Measurements from ENCODE around the gene SLX4IP.

GRCh38 chr20:10669843-10670446 lies 234.8 kb downstream of the SLX4IP start:
- TF ChIP-seq, protein P1, sequence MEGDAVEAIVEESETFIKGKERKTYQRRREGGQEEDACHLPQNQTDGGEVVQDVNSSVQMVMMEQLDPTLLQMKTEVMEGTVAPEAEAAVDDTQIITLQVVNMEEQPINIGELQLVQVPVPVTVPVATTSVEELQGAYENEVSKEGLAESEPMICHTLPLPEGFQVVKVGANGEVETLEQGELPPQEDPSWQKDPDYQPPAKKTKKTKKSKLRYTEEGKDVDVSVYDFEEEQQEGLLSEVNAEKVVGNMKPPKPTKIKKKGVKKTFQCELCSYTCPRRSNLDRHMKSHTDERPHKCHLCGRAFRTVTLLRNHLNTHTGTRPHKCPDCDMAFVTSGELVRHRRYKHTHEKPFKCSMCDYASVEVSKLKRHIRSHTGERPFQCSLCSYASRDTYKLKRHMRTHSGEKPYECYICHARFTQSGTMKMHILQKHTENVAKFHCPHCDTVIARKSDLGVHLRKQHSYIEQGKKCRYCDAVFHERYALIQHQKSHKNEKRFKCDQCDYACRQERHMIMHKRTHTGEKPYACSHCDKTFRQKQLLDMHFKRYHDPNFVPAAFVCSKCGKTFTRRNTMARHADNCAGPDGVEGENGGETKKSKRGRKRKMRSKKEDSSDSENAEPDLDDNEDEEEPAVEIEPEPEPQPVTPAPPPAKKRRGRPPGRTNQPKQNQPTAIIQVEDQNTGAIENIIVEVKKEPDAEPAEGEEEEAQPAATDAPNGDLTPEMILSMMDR (IDR thresholded peaks at IDR 0.05) = no peak
- TF ChIP-seq POLR2A (IDR thresholded peaks at IDR 0.05) = no peak

Measured in esophagus squamous epithelium (tissue), 4 donors.